22Rv1 (cell line): ENCODE measurements around the gene GAD2.

ENCODE experiments used
- H3K27ac ChIP-seq: fragments of 450-650 bp; 2 replicates; pipeline ENCODE4 v1.5.1; 2017
- ZFX ChIP-seq: fragments of 450-650 bp; IDR thresholded peaks from 2 replicates; pipeline ENCODE4 v1.6.1; 2017; ENCODE audit warnings: antibody characterized with exemption, borderline replicate concordance
- TF ChIP-seq, protein P1 (sequence below): fragments of 450-650 bp; IDR thresholded peaks from 2 replicates; pipeline ENCODE4 v1.5.1; 2017; ENCODE audit warnings: mild to moderate bottlenecking

Gene GAD2

DNA sequence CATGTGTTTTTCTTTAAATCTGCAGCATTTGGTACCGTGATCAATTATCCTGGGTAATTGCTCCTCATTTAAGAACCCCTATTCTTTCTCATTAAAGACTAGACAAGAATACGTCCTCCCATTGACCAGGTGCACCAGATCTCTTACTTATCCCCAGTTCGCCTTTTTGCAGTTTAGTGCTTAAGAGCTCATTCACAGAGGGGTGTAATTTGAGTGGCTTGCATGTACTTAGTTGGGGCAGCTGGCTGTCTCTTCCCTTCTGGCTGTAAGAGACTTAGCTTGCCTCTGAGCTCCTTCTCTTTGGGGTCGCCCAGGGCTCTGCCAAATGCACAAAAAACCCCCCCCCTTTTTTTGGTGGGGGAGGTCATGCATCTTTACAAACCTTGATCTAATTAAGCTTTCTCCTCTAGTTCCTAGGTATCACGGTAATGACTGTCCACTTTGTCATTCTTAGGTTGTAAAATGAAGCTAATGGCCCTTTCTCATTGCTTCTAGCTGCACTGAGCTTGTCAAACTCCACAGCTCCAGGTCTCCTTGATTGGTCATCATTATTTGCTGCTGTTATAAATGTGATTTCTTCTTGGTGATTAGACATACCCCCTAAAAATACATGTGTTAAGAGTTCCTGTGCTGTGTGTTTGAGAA is 26.3 kb downstream of the GAD2 start:
- TF ChIP-seq ZFX: no peak
- TF ChIP-seq, protein P1, sequence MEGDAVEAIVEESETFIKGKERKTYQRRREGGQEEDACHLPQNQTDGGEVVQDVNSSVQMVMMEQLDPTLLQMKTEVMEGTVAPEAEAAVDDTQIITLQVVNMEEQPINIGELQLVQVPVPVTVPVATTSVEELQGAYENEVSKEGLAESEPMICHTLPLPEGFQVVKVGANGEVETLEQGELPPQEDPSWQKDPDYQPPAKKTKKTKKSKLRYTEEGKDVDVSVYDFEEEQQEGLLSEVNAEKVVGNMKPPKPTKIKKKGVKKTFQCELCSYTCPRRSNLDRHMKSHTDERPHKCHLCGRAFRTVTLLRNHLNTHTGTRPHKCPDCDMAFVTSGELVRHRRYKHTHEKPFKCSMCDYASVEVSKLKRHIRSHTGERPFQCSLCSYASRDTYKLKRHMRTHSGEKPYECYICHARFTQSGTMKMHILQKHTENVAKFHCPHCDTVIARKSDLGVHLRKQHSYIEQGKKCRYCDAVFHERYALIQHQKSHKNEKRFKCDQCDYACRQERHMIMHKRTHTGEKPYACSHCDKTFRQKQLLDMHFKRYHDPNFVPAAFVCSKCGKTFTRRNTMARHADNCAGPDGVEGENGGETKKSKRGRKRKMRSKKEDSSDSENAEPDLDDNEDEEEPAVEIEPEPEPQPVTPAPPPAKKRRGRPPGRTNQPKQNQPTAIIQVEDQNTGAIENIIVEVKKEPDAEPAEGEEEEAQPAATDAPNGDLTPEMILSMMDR: no peak
- no peak overlapping the region for H3K27ac ChIP-seq

DNA sequence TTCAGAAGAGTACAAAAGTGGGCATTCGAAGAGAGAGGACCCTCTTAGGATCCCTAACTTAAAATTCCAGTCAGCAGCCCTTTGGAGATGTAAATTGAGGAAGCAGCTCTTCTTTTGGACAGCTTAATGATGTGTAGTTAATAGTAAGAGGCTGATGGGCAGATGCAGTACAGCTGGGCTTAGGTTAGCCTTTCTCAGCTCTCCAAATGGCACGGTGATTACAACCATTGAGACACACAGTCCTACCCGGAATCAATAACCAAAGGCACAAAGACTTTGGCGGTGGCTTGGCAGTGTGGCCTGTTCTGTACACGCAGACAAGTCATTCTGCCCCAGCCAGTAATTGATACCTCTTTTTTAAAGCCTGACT is 26.8 kb downstream of the GAD2 start:
- no peak overlapping the region for H3K27ac ChIP-seq

DNA sequence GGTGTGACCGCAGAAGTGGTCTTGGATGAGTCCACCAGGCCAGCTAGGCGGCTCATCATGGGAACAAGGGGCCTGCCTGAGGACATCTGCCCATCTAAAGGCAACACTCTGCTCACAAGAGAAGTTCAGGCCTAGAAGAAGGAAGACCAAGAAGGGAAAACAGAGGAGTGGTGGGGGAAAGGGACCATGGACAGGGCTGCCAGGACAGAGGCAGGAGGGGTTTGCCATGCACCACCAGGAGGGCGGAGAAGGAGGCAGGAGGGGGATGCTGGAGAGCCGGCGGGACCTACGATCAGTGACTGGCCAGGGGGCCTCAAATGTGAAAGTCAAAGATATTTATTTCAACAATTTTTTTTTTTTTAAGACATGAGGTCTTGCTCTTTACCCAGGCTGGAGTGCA is 33.1 kb downstream of the GAD2 start:
- TF ChIP-seq, protein P1: no peak
- TF ChIP-seq ZFX: no peak
- H3K27ac ChIP-seq: no peak overlapping the region

More for the DNA sequence above, 26.8 kb downstream of the GAD2 start:
- TF ChIP-seq, protein P1: no peak
- TF ChIP-seq ZFX: no peak

DNA sequence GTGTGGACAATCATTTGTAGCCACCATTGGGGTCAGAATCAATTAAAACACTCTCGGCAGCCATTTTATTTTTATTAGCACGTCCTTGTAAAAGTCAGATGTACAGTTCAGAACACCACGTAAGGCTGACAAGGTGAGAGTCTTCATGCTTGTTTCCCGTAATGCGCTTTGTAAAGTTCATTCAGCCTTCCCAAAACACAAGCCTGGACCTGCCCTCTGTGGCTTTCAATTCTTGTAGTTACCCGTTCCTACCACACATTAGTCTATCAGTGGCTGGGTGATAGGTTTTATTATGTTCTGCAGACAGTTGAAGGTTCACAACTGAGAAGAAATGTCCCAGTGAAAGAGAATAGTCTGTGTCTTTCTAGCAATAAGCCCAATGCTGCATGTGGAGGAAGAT is 35.4 kb downstream of the GAD2 start:
- TF ChIP-seq ZFX: no peak
- TF ChIP-seq, protein P1: no peak
- H3K27ac ChIP-seq: no peak overlapping the region

DNA sequence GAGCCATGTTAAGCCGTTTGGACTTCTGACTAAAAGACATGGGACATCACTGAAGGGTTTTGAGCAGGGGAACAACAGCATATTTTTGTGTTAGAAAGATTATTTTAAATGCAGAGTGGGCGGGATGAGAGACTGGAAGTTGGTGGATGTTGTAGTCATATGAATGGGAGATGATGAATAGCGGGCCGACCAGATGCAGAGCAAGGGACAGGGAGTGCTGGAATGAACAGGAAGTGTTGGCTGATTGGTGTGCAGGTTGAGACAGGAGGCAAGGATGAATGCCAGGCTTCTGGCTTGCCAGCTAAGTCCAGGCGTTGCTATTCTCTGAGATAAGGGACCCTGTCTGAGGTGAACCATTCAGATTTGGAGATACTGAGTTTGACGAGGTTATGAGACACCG is 38.0 kb downstream of the GAD2 start:
- H3K27ac ChIP-seq: no peak overlapping the region
- TF ChIP-seq ZFX: no peak
- TF ChIP-seq, protein P1: no peak

DNA sequence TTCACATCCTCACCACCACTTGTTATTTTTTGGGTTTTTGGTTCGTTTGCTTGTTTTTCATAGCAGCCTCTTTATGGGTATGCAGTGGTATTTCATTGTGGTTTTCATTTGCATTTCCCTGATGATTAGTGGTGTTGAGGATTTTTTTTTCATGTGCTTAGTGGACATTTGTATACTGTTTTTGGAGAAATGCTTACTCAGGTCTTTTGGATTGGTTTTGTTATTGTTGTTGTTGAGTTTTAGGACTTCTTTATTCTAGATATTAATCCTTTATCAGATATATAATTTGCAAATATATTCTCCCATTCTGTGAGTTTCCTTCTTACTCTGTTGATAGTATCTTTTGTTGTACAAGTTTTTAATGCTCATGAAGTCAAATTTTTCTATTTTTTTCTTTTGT is 42.8 kb downstream of the GAD2 start:
- no peak for TF ChIP-seq ZFX
- TF ChIP-seq, protein P1: no peak
- H3K27ac ChIP-seq: no peak overlapping the region

DNA sequence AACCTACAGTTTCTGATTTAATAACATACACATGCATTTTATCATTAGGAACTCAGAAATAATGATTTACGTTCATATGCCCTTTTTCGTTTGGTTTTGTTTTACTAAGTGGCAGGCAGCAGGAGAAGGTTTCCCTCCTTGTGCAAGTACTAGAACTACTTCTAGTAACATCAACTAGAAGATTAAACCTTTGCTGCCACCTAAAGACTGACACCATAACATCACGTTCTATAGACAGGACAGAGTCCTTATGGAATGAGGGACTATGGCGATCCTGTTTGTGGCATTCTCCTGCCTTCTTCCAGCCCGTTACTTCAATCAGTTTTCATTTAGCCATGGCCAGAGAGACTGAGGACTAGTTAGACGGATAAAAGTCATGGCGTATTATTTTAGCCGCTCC is 53.2 kb downstream of the GAD2 start:
- H3K27ac ChIP-seq: no peak overlapping the region
- TF ChIP-seq ZFX: no peak
- TF ChIP-seq, protein P1: peak; percentile 51
